NCI-H1436 (cell line): Measurements from ENCODE around the gene ZNF804A.

Source experiments
- DNase-seq: peaks from one replicate; lab custom pipeline; 2025; lab: John Stamatoyannopoulos, UW

ZNF804A gene

DNA sequence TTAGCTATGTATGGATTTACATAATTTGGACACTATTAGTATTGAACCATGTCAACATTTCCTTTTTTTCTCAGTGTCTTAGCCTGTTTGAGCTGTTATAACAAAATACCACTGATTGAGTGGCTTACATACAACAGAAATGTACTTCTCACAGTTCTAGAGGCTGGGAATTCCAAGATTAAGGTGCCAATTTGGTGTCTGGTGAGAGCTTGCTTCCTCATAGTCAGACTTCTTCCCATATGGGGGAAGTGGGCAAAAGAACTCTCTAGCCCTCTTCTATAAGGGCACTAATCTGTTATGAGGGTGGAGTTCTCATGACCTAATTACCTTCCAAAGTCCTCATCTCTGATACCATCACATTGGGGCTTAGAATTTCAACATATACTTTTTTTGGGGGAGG, 12.6 kb downstream of the ZNF804A start:
- no peak for DNase-seq

DNA sequence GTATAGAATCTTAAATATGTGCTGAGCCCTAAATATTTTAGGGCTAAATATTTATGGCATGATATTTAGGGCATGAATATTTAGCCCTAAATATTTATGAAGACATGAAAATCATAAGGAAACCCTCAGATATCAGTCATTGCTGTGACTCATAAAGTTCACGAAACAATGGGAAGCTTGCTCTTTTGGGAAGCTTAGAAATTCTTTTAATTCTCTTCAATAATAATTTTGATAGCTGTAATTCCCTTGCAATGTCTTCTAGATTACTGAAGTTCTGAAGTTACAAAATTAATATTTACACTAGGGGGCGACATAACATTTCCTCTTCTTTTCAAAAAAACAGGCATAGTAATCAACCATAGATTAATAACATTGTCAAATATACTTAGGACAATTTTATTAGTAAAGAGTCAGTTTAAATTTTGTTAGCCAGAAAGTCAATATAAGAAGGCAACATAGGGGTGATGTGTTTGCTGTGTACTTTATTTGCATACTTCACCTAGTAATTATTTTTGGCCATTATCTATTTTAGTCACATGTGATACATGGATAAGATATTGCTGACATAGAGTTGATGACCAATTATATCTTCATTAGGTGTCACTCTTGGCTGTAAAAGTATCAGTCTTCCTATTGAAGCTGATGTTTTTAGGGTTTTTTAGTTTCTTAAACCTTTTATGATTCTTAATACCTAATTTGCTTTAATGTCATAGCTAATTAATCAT, 13.2 kb downstream of the ZNF804A start:
- no peak for DNase-seq

DNA sequence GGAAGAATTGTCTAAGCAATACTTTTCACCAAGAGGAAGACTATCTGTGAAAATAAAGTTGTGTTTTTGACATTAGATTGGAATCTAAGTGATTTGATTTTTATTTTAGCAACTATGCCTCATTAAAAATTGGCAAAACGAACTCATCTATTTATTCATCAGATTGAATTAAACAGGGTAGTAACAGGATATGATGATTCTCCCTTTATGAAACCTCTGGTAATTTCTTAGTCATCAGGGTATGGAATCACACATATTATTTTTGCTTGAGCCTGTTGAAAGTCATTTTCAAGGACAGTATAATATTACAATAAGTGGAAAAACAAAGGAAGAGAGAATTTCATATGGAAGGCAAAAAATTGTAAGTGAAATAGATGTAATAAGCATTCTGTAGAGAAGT, 22.0 kb downstream of the ZNF804A start:
- no peak for DNase-seq

DNA sequence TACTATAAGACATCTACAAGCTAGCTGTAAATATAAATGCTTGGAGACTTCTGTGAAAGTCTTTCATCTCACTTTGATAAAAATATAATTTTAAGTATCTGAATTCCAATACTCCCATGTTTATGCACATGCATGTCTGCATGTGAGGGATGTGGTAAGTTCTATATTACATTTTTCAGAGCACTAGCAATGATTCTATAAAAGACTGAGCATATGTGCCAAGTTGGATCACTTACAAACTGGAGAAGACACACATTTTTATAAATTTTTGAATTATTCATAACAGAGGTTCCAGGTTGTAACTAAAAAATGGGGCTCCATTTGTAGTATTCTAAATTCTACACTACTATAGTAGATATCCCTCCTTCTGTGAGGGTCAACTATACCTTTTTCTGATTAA, 26.0 kb downstream of the ZNF804A start:
- DNase-seq: no peak

DNA sequence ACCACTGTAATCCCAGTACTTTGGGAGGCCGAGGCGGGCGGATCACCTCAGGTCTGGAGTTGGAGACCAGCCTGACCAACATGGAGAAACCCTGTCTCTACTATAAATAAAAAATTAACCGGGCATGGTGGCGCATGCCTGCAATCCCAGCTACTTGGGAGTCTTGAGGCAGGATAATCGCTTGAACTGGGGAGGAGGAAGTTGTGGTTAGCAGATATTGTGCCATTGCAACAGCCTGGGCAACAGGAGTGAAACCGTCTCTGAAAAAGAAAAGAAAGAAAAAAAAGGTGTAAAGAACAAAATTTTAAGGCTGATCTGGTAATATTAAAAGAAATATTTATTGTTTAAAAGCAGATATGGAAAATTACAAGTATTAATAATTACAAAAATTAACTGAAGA, 29.7 kb downstream of the ZNF804A start:
- DNase-seq: no peak

DNA sequence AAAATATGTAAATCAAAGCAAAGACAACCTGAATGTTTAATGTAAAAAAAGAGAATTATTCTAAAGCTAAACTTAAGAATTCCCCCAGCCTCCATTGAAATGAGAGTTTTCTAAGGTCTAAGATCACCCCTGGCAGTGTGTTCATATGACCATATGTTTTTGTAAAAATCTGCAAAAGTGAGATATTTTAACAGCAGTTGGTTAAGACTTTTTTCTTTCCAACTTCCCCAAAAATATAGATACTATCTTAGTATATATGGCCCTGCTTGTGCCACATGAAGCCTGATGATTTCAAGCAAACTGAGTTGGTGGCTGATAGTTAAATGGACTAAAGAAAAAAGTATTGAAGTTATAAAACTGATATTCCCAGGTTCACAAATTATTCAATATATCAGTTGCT, 35.4 kb downstream of the ZNF804A start:
- DNase-seq: no peak

DNA sequence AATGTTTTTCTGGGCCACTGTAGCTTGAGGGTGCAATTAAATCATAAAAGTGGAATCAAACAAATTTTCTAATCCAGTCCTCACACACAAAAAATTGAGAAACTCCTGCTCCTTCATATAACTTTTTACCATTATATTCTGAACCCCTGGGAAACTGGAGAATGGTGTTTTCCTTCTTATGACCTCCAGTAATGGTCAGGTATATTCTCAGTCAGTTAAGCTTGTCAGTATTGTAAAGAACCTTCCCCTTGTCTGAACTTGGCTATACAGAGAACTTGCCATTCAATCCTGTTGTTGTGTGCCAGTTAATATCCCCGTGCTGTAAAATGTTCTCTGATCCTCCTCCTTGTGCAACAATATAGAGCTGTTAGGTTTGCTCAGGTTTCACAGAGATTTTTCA, 39.5 kb downstream of the ZNF804A start:
- no peak for DNase-seq

DNA sequence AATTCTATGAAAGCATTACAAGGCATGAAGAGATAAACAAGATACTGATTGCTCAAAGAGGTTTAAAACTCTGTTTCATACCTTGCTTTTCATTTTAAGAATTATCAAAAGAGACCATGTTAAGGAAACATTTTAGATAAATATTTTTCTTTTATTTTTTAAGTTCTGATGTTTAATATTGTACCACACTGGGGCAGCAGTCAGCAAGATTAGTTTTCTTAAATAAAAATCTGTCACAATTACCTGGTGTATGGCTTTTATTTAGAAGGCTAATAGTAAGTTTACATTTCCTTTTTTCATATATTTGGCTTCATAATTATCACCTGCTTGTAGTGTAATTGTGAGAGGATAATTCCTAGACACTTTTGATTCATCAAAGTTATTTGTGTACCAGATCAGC, 46.4 kb downstream of the ZNF804A start:
- DNase-seq: no peak

DNA sequence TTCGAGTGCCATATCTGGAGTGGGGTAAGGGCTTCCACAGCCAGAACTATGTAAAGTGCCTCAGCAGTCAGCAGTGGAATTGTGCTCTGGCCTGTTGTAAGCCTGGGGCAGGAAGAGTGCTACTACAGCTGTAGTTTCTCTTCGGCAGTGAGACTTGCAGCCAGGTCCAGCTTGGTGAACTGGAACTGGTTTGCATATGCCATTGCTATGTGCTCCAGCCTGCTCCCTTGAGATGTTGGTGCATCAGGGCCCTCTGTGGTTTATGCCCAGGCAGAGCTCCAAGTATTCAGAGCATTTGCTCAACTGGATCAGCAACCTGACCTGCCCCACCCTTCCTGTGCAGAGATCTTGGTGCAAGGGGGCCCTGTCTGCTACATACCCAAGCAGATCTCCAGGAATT, 47.8 kb downstream of the ZNF804A start:
- DNase-seq: no peak

DNA sequence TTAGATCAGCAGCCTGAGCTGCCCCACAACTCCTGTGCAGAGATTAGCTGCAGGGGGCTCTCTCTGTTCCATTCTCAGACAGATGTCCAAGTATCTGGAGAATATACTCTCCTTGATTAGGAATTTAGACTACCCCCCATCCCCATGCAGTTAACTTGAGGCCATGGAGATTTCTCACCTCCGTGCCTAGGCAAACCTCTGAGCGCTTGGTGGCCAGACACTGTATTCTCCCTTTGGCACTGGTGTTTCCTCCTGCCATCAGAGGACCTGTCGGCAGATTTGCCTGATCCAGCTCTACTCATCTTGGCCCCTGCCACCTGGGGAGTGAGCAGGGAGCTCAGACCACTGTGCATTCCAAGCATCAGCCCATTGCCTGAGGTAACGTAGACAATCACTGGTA, 48.3 kb downstream of the ZNF804A start:
- no peak for DNase-seq

DNA sequence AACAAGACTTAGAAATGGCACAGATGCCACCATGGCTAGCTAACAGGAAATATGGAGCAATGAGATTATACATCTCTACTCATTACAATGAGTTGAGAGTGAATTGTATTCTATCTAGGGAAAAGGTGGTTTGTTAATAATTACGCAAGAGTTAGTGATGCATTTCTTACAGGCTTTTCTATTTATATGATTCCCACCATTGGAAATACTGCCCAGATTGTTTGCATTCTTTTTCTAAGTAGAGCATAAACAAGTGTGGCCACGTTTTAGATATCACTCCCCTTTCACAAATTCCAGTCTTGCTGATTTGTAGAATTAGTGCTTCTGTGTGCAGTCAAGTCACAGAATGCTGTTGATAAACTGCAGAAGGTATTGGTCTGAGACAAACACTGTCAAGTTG, 56.6 kb downstream of the ZNF804A start:
- DNase-seq: no peak

DNA sequence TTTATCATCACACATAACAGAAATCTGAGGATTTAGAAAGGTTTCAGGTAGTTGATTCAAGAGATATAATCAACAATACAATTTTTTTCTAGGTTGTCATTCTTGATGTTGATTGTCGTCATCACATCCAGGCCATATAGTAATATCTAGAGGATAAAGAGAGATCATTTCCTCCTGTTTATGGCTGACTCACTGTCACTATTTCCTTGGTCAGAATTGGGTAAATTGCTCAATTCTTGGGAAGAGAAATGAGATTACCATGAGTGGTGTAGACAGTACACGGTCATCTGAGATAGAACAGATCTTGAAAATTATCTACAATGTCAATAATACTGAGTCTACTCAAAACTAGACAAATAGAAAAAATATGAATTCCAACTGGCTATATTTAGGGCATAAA, 78.8 kb downstream of the ZNF804A start:
- no peak for DNase-seq

DNA sequence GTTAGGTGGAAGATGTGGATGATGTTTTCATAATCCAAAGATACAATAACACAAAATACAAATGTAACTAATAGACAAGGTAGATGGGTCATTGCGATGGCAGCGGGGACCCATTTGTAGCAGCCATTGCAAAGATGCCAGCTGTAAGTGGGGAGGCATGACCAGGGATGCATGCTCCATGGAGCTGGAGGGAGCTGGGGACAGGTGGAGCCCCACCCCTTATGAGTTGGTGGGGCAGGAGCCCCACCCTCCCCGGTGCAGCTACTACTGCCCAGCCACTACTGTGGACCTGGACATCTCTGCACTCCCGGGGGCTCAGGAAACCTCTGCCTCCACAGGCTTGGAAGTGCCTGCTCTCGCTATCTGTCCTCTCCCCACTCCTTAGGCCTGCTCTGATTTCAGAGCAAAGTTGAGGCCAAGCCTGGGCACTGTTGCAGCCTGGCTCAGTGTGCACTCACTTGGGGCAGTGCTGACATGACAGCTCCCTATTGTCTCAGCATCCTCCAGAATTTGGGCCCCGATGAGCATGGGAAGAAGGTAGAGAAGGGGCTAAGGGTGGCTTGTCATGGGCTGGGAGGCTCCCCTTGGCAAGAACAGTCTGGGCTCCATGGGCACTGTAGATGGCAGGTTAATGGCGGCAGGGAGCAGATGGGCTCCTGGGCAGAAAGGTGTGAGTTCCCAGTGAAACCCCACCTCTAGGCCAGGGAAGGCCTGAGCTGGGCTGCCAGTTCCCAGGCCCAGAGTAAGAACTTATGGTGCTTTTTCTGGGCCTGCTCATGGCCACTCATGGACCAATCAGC, 81.1 kb downstream of the ZNF804A start:
- DNase-seq: no peak

DNA sequence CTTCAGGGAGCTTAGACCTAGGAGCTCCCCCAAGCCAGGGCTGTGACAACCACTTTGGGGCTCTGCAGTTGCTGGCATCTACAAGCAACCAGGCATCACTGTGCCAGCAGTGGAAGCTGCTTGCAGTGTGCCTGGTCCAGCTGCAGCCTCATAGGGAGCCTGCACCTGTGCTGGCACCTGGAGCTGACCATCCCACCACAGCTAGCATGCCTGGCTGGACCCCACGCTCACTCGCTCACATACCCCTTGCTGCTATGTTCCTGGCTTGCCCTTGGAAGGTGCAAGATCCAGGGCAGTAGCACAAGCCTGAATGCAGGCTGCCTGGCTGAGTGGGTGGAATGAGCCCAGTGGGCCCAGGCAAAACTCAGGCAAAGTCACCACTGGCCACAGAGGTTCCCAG, 82.5 kb downstream of the ZNF804A start:
- DNase-seq: no peak

DNA sequence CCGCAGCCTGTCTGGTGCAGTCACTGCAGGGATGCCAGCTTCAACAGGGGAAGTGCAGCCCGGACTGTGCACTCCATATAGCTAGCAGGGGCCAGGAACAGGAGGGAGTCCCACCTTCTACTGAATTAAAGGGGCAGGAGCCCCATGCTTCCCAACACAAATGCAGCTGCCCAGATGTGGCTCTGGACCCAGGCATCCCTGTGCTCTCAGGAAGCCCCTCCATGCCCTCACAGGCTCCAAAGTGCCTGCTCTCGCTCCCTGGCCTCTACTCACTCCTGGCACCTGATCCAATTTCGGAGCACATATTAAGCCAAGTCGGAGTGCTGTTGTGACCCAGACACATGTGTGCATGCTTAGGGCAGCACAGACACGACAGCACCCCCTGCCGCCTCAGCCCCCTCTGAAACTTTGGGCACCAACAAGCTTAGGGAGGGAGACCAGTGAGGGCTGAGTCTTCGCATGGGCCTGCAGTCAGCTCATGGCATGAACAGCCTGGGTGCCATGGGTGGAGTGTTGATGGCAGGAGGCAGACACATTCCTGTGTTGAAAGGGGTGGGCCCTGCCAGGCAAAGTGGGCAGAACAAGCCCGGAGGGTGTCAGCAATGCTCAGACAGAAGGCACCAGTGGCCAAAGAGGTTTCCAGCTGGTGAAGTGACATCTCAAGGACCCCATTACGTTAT, 83.5 kb downstream of the ZNF804A start:
- DNase-seq: no peak

DNA sequence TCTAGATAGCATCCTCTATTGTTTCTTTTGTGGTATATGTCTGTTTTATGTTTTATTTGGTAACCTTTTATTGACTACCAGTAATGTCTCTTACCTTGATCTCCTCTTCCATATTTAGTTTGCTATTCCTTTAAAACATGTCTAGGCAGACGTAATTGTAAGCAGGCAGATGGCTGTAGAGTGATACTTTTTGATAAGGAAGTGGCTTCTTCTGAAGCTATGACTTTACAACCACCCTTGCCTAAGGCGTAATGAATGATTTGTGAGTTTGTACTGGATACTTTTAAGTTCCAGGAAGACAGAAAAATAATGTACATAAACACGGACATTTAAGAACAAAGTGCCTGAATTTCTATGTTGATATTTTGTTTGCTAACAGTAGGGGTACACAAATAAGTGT, 85.6 kb downstream of the ZNF804A start:
- no peak for DNase-seq

DNA sequence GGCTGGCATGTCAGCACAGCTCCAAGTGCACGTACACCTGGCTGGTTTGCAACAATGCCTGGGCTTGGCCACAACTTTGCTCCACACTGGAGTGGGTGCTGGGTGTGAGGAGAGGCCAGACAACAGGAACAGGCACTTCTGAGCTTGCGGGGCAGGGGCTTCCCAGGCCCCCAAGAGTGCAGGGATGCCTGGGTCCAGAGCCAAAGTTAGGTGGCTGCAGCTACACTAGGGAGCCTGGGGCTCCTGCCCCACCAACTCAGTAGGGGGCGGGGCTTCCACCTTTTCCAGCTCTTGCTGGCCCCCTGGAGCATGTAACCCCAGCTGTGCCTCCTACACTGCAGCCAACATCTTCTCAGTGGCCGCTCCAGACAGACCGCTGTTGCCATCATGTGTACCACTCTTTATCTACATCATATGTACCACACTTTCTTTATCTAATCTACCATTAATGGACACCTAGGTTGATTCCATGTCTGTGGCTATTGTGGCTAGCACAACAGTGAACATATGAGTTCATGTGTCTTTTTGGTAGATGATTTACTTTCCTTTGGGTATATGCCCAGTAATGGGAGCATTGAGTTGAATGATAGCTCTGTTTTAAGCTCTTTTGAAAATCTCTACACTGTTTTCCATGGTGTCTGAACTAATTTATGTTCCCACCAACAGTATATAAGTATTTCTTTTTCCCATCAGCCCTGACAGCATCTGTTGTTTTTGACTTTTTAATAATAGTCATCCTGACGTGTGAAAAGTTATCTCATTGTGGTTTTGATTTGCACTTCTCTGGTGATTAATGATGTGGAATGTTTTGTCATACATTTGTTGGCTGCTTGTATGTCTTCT, 87.9 kb downstream of the ZNF804A start:
- DNase-seq: no peak

DNA sequence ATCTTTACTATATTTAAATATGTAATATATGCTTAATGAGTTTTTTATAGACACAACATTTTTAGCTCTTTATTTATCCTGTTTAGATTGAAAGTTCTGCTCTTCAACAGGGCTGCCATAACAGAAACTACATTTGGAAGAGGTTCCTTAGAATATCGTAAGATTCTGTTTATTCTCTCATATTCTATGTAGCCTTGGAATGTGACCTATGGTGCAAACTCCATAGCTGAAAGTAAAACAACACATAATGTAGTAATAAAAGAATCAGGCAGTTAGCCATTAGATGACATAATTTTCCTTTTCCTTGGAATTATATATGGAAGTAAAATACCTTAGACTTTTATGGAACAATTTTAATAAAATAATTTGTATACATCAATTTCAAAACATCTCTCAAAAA, 91.3 kb downstream of the ZNF804A start:
- no peak for DNase-seq

DNA sequence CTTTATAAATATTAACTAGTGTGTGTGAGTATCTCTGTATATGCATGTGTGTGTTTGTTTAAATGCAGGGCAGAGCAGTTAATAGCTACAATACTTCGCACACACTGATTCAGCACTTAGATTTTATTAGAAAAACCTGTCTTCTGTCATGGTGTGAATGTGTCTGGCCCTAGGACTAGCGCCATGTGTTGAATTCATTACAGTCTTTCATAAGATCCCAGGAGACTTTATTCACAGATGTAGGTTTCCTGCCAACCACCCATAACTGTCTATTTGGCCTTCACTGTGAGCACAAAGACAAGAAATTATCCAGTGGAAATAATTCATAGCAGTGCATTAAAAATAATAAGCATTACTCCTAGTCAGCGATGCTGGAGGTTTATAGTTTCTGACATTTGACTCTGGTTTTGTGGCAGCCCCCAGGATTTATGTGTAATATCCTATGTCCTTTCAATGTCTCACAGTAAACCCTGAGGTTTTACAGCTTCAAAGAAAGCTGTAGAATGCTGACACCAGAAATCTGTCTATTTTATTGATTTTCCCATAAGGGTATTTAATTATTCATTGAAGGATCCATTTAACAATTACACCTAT, 93.9 kb downstream of the ZNF804A start:
- peak; percentile 69 for DNase-seq

DNA sequence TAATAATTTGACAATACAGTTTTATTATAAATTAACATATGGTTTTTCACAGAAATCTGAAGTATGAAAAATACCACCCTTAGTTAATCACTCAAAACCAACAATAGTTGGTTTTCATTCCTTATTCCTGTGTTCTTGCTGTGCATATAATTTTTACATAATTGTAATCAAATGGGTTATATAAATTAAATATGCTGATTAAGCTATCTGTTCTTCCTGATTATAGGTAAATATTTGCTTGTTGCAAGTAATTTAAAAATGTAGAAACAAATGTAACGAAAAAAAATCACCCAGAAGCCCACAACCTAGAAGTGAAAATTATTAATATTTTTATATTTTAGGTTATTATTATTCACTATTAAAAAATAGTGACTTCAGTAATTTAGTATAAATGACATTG, 98.3 kb downstream of the ZNF804A start:
- no peak for DNase-seq

DNA sequence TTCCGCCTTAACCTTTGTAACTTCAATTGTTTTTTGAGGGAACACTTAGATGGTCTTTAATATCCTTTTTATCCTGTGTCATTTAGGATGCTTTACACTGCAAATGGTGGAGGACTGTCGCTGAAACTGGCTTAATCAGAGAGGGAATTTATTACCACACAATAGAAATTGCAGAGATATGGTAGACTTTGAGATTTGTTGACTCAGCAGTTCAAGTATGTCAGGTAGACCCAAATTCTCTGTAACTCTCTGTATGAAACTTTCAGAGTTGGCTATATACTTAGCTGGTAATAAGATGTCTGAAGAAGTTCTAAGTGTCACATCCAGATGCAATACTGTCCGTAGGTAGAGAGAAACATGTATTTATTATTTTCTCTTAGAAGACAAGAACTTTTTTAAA, 100.1 kb downstream of the ZNF804A start:
- DNase-seq: no peak

DNA sequence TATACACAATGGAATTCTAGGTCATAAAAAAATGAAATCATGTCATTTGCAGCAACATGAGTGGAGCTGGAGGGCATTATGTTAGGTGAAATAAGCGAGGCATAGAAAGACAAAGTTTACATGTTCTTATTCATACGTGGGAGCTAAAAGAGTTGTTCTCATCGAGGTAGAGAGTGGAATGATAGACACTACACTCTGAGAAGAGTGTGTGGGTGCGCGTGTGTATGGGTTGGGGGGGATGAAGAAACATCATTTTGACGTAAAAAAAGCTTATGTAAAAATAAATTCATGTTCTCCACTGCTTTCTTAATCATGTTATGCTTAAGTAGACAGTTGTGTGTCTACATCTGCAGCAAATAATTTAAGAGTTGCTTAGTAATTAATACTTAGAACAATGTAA, 123.6 kb downstream of the ZNF804A start:
- no peak for DNase-seq
